NCI-H524 treated with DMSO at 0.1 percent for 48 hours (cell line): ENCODE measurements around the gene MINDY3.
"Not testable (repeated sequence)": the region's sequence is repeated elsewhere in the genome, so short reads cannot be mapped to it uniquely, and the experiment has no call there.

Source experiments
- DNase-seq: peaks from one replicate; lab custom pipeline; 2025; lab: John Stamatoyannopoulos, UW

Gene MINDY3

GRCh38 chr10:15856328-15857015 is 3.8 kb downstream of the MINDY3 start:
- DNase-seq = no peak

GRCh38 chr10:15853800-15854199 is 6.5 kb downstream of the MINDY3 start:
- no peak for DNase-seq

- DNase-seq = no peak
Observed at GRCh38 chr10:15852111-15852557, 8.2 kb downstream of the MINDY3 start.

GRCh38 chr10:15850337-15850978 is 9.8 kb downstream of the MINDY3 start:
- not testable (repeated sequence) for DNase-seq

- no peak for DNase-seq
Observed at GRCh38 chr10:15849316-15849715, 11.0 kb downstream of the MINDY3 start.

GRCh38 chr10:15847481-15847880 is 12.8 kb downstream of the MINDY3 start:
- no peak for DNase-seq

- no peak for DNase-seq
Observed at GRCh38 chr10:15844517-15844916, 15.8 kb downstream of the MINDY3 start.

- no peak for DNase-seq
Observed at GRCh38 chr10:15843695-15844094, 16.6 kb downstream of the MINDY3 start.

- no peak for DNase-seq
Observed at GRCh38 chr10:15842556-15843169, 17.6 kb downstream of the MINDY3 start.

- no peak for DNase-seq
Observed at GRCh38 chr10:15841696-15842095, 18.6 kb downstream of the MINDY3 start.

- DNase-seq = no peak
Observed at GRCh38 chr10:15836807-15837206, 23.5 kb downstream of the MINDY3 start.

GRCh38 chr10:15829495-15829894 is 30.8 kb downstream of the MINDY3 start:
- no peak for DNase-seq

GRCh38 chr10:15824498-15824897 is 35.8 kb downstream of the MINDY3 start:
- no peak for DNase-seq

- no peak for DNase-seq
Observed at GRCh38 chr10:15822131-15822530, 38.2 kb downstream of the MINDY3 start.

- no peak for DNase-seq
Observed at GRCh38 chr10:15821046-15821683, 39.1 kb downstream of the MINDY3 start.

GRCh38 chr10:15817409-15818046 is 42.8 kb downstream of the MINDY3 start:
- DNase-seq = no peak

GRCh38 chr10:15815242-15815885 is 44.9 kb downstream of the MINDY3 start:
- no peak for DNase-seq

GRCh38 chr10:15814565-15814964 is 45.7 kb downstream of the MINDY3 start:
- DNase-seq = no peak

- DNase-seq = no peak
Observed at GRCh38 chr10:15813415-15813814, 46.9 kb downstream of the MINDY3 start.

GRCh38 chr10:15809450-15809849 is 50.9 kb downstream of the MINDY3 start:
- no peak for DNase-seq

- no peak for DNase-seq
Observed at GRCh38 chr10:15808204-15808797, 52.0 kb downstream of the MINDY3 start.
